NOMO-1 treated with dmso at 0.1 percent for 144 hours (cell line): ENCODE data around the gene ZNF440.

ENCODE experiments used
- DNase-seq: peaks from one replicate; lab custom pipeline; 2025; ENCODE audit not compliant: unreplicated experiment; lab: John Stamatoyannopoulos, UW

The ZNF440 gene

DNA sequence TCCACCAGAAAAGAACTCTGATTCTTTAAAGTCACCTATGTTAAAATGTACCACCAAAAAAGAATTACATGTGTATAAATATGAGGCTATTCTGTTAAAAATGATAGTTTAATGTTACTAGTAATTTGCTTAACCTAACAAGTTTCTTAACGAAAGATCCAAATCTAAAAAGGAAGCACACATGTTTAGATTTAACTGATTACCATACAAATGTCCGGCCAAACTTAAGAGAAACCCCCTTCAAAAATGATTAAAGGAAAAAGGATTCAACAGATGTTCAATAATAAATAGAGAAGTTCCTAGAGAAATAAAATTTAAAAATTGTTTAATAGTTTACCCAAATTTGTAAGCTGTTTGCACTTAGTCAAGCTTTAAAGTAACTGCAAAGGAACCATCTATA is 68.5 kb downstream of the ZNF440 start:
- no peak for DNase-seq
